ENCODE data around the gene PIP5K1C. TPM values are rescaled to one million over a fixed set of nuclear protein-coding genes. Genes with fewer than 3 reads are reported as not detected.
"Not testable (repeated sequence)": the region's sequence is repeated elsewhere in the genome, so short reads cannot be mapped to it uniquely, and the experiment has no call there.

The PIP5K1C gene
- polyA plus RNA-seq, 3 donors: 19.7 to 30.2 (median 28.9) TPM

DNA sequence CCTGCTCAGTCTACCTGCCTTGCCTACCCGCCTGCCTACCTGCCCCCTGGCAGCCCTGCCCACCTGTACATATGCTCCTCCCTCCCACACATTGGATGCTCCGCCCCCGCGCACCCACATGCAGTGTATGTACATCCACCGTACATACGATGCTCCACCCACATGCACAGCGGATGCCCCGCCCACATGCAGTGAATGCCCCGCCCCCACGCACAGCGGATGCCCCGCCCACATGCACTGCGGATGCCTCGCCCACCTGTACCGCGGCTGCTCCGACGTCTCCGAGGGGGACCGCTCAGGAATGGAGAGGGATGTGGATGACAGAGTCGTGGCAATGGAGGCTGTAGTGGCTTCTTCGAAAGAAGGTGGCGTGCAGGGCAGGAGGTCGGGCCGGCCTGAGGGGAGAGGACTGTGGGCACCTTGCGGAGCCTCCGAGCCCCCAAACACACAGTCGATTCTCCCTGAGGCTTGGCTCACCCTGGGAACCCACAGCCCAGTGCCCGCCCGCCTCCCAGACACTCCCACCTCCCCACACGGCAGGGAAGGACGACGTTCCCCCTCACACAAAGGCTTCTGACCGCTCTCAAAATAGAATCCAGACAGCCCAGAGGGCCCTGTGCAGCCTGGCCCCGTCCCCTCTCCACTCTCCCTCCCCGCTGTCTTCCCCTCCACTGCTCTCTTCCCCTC is 57.1 kb downstream of the PIP5K1C start:
- DNase-seq (ENCODE audit: extremely low read depth in 1 of 11, low read depth in 9 of 11, low spot score in 4 of 11): no peak

DNA sequence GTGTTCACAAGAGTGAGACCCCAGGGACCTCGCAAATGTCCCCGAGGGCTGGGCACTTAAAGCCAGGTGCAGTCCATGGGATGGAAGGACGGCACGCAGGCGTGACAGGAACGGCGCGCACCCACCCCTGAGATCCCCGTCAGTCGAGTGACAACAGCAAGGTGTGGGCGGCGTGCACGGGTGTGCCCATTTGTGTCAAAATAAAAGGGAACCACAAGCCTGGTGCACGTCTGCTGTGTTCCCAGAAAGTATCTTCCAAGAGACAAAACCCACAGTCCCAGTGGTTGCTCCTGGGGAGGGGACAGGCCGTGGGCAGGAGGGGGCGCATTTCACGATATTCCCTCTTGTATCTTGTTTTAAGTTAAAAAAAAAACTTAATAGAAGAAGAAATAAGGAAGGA is 58.0 kb downstream of the PIP5K1C start:
- no peak for DNase-seq (ENCODE audit: extremely low read depth in 1 of 11, low read depth in 9 of 11, low spot score in 4 of 11)

DNA sequence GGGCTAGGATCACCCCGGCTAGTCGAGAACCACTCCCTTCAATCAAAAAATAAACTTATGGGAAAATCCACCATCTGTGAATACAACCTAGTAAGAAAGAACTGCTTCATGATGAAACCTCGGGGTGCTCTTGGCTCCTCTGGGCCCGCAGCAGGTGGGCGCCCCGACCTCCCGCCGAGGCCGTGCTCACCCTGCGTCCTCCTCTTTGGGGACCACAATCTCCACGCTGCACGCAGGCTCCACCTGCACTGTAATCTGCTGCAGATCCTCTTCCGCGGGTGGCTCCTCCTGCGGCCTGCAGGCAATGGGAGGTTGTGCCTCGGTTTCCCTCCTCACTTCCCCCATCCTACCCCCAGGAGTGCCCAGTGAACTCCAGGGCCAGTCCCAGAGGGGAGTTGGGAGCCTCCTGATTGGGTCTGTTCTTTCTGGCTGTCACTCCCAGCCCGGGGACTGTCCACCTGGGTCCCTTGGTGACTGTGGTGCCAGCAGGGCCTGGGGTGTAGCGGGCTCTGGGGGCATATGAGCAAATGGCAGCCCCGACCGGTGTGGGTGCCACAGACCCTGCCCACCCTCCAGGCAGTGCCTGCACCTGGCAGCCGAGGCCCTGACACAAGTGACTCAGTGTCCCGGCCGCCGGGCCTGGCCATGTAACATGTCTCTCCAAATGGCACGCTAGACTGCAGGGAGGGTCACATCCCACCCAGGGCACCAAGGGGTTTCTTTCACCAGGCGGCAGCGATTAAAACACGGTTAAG is 58.6 kb downstream of the PIP5K1C start:
- no peak for DNase-seq (ENCODE audit: extremely low read depth in 1 of 11, low read depth in 9 of 11, low spot score in 4 of 11)

DNA sequence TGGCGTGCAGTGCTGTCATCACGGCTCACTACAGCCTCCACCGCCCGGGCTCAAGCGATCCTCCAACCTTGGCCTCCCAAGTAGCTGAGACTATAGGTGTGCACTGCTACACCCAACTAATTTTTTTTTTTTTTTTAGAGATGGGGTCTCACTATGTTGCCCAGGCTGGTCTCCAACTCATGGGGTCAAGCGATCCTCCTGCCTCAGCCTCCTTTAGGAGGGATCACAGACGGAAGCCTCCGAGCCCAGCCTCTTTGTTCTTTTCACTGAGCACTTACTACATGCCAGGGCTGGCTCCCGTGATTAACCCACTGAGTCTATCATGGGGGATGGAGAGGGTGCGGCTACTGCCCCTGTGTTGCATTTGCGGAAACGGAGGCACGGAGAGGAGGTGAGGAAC is 60.8 kb downstream of the PIP5K1C start:
- no peak for DNase-seq (ENCODE audit: extremely low read depth in 1 of 11, low read depth in 9 of 11, low spot score in 4 of 11)

GRCh38 chr19:3638208-3639193 is 61.8 kb downstream of the PIP5K1C start:
- no peak for DNase-seq (ENCODE audit: extremely low read depth in 1 of 11, low read depth in 9 of 11, low spot score in 4 of 11)

GRCh38 chr19:3637621-3638020 is 62.6 kb downstream of the PIP5K1C start:
- DNase-seq (ENCODE audit: extremely low read depth in 1 of 11, low read depth in 9 of 11, low spot score in 4 of 11): no peak

DNA sequence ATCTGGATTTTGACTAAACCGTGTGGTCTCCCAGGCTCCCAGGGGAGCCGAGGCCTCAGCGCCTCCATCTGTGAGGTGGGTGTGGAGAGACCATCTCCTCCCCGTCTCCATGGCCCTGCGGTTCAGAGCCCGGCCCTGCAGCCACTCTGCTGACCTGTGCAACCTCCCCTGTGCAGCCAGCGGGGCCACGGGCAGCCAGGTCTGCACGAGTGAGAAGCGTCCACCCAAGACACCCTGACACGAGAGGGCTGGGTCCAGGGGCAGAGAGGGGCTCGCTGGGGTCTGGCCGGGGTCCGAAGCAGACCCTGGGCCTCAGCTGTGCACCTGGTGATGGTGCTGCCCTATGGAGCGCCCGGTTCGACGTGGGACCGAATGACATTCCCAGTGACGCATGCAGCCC is 63.3 kb downstream of the PIP5K1C start:
- no peak for DNase-seq (ENCODE audit: extremely low read depth in 1 of 11, low read depth in 9 of 11, low spot score in 4 of 11)

DNA sequence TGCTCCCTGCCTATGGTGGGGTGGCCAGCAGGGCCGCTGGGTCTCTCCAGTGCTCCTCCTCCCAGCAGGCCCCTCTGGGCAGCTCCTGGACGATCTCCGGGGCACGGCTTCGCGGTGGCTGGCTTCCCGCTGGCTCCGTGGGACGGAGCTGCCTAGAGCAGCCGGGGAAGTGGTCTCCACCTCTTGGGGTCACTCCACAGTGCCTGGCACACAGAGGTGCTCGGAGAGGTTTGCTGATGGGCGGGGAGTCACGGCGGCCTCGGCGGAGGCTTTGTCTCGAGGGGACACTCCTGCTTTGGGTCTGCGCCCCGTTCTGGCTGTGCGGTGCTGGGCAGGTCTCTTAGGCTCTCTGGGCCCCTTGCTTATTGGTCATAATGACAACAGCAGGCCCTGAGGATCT is 63.8 kb downstream of the PIP5K1C start:
- DNase-seq (ENCODE audit: extremely low read depth in 1 of 11, low read depth in 9 of 11, low spot score in 4 of 11): no peak

DNA sequence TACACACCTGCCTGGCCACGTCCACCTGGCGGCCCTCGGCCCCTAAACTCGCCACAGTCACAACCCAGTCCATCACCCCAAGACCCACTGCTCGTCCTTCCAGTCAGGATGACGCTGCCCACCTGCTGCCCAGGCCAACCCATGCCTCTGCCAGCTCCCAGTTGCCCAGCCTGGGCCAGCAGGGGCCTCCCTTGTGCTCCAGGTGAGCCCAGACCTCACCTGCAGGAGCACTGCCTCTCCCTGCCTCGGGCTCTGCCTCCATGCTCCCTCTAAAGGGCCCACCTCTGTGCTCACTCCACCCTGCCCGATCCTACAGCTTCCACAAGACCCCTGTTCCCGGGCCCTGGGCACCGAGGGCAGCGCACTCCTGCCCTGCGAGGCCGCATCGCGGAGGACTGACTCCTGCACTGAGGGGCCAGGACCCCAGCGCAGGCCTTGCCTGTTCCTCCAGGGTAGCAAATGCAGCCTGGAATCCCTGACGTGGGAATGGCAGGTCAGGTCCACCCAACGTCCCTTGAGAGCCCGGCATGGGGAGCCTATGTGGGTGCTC is 65.7 kb downstream of the PIP5K1C start:
- no peak for DNase-seq (ENCODE audit: extremely low read depth in 1 of 11, low read depth in 9 of 11, low spot score in 4 of 11)

DNA sequence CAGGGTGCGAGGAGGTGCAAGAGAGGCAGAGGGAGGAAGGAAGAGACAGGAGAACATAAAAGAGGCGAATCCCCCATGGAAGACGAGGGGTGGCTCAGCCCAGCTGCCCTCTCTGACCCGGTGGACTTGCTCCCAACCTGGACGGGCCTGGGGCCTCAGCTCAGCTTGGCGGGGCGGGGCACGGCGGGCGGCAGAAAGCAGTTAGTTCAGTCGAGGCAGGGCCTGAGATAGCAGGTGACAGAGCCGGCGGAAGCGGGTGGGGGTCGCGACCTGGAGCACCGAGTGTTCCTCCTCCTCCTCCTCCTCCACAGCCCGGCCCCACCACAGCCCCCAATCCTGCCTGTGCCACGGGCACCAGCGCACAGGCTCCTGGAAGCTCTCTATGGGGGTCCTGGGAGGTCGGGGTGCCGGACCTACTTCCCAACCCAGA is 66.7 kb downstream of the PIP5K1C start:
- DNase-seq (ENCODE audit: extremely low read depth in 1 of 11, low read depth in 9 of 11, low spot score in 4 of 11): no peak

DNA sequence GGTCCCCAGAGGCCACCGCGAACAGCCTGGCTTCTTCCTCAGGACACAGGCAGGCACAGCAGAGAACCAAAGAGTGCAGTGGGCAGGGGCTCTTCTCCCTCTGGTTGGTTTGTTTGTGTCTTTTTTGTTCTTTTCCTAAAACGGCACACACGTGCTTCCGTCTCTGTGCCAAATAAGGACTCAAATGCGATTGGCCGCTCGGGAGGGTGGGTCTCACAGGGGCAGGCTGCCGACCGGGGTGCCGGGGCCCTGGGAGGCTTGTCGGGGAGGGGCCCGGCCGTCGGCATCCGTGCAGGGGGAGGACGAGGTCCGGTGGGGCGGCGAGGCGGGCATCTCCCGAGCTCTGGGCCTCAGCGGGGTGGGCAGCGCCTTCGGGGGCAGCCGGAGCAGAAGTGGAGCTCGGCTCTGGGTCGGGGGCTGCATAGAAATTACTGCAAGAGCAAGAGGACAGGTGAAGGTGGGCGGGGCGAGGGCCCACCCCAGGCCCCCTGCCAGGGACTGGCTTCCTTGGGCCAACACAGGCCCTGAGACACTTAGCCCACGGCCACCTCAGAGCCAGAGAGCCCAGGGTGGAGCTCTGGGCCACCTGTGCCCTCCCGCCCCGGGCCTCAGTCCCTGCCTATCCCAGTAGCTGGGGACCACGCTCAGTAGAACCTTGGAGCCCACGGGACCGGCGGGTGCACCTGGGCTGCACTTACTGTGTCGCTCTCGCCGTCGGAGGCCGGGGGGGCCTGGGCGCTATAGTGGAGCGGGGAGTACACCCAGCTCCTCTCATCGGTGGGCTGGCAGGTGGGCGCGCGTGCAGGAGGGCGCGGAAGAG is 67.3 kb downstream of the PIP5K1C start:
- no peak for DNase-seq (ENCODE audit: extremely low read depth in 1 of 11, low read depth in 9 of 11, low spot score in 4 of 11)

- DNase-seq (ENCODE audit: extremely low read depth in 1 of 11, low read depth in 9 of 11, low spot score in 4 of 11): no peak
Observed at GRCh38 chr19:3632098-3632497, 68.2 kb downstream of the PIP5K1C start.

- DNase-seq (ENCODE audit: extremely low read depth in 1 of 11, low read depth in 9 of 11, low spot score in 4 of 11): no peak
Observed at GRCh38 chr19:3631053-3631861, 69.0 kb downstream of the PIP5K1C start.

- not testable (repeated sequence) for DNase-seq (ENCODE audit: extremely low read depth in 1 of 11, low read depth in 9 of 11, low spot score in 4 of 11)
Observed at GRCh38 chr19:3628766-3629165, 71.5 kb downstream of the PIP5K1C start.

GRCh38 chr19:3627351-3627723 is 72.9 kb downstream of the PIP5K1C start:
- DNase-seq (ENCODE audit: extremely low read depth in 1 of 11, low read depth in 9 of 11, low spot score in 4 of 11): no peak

DNA sequence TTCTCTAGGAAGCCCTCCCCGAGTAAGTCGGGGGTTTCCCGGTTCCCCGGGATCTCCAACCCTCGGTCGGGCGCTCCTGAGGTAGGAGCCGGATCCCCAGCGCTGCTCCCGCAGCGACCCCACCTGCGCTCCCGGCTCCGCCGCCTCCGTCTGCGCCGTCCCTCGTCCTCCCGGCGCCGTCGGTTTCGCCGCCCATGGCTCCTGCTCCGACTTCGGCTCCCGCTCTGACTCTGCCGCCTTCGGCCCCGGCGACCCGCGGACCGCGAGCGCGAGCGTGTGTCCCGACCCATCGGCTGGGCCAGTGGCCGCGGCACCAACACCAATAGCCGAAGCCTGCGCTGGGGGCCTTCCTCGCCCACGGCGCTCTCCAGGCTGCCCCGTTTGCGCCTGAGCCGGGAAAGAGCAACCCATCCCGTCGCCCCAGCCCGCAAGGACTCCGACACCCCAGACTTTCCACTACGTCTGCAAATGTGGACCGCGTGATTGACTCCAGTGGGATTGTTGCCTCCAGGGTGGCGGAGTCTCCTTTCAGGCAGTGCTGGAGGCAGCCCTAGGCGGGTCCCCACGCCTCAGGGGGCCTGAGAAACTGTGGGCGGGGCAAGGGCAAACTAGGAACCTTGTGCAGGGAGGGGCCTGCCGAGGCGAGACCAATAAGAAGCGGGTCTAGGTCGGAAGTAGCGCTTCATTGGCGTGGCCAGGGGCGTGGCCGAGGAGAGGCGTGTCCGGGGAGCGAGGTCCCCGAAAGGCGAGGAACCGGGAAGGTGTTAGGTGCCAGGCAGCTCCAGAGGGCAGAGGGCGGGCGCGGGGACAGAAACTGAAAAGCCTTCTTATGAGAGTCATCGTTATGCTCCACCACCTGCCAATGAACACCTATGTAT is 73.6 kb downstream of the PIP5K1C start, which contains the start of gene CACTIN:
Gene CACTIN, minus strand, starts transcription at position 318 of the 878 bp plus-strand sequence. Its CDS starts 28 bp downstream, at position 290.
- DNase-seq (ENCODE audit: extremely low read depth in 1 of 11, low read depth in 9 of 11, low spot score in 4 of 11): peak; percentile 88 to 98 (median 96)

Measured in renal cortex interstitium (tissue), 11 donors.